Naive B cell (primary cell): ENCODE results near the gene ZNF318. TPM values are rescaled to one million over a fixed set of nuclear protein-coding genes. Genes with fewer than 3 reads are reported as not detected.
"Not testable (repeated sequence)": the region's sequence is repeated elsewhere in the genome, so short reads cannot be mapped to it uniquely, and the experiment has no call there.

Experiments
- ATAC-seq, 2 donors: fragments of 150-1000 bp; cut with Tn5 transposase; 2 replicates each; pipeline ENCODE4 v1.10.0; 2021; ENCODE audit warnings: low read depth in 2 of 2, mild to moderate bottlenecking in 2 of 2, moderate library complexity in 2 of 2
- DNase-seq: peaks from one replicate; pipeline ENCODE4 v3.0.0; 2022
- H3K27ac Mint-ChIP-seq, 6 donors: one replicate each; pipeline ENCODE4 v1.8.0; 2020 to 2022; ENCODE audit warnings: mild to moderate bottlenecking in 6 of 6, mixed read lengths in 6 of 6, moderate library complexity in 5 of 6, inconsistent platforms in 2 of 6
- H3K27me3 Mint-ChIP-seq, 3 donors: one replicate each; pipeline ENCODE4 v1.8.0; 2021 to 2022; ENCODE audit warnings: mixed read lengths in 3 of 3, mild to moderate bottlenecking in 1 of 3
- H3K36me3 Mint-ChIP-seq, 2 donors: one replicate each; pipeline ENCODE4 v1.8.0; 2020 to 2022; ENCODE audit warnings: mixed read lengths in 2 of 2, inconsistent platforms in 1 of 2, mild to moderate bottlenecking in 1 of 2
- H3K4me1 Mint-ChIP-seq, 3 donors: one replicate each; pipeline ENCODE4 v1.8.0; 2020 to 2022; ENCODE audit warnings: mixed read lengths in 3 of 3, inconsistent platforms in 1 of 3, mild to moderate bottlenecking in 1 of 3, moderate library complexity in 1 of 3
- H3K4me3 Mint-ChIP-seq, 8 donors: one replicate each; pipeline ENCODE4 v1.8.0; 2020 to 2022; ENCODE audit warnings: mild to moderate bottlenecking in 8 of 8, mixed read lengths in 8 of 8, moderate library complexity in 8 of 8, inconsistent platforms in 2 of 8
- H3K9me3 Mint-ChIP-seq, 7 donors: one replicate each; pipeline ENCODE4 v1.8.0; 2020 to 2022; ENCODE audit warnings: mixed read lengths in 7 of 7, mild to moderate bottlenecking in 5 of 7, inconsistent platforms in 2 of 7, moderate library complexity in 1 of 7
- polyA plus RNA-seq, 6 donors: library from polyadenylated mRNA; unstranded; fragments of 300-500 nt; fragmentation: Illumina TruSeq; gene quantifications; one replicate each; pipeline ENCODE4 v1.2.3, GENCODE V29; 2021; ENCODE audit warnings: low read depth in 6 of 6

ZNF318 gene
- 100 to 1,000 TPM in 1 of 6 donors, 10 to 100 TPM in 5; 25.2 to 105 (median 43.4) TPM for polyA plus RNA-seq

- Mint-ChIP-seq H3K27ac (peak within 1 kb of the TSS; percentile 71 to 99 (median 98)), H3K9me3 (no peaks in the 10 kb centered on the region), H3K27me3 (no peaks in the 10 kb centered on the region), H3K36me3 (peaks cover 8 to 12% of the 10 kb centered on the region in 2 donors), H3K4me3 (peak within 1 kb of the TSS; percentile 69 to 99 (median 93)), H3K4me1 (peaks cover 56 to 80% (median 72%) of the 10 kb centered on the region in 3 donors)
- ATAC-seq: peak; percentile 82 to 84
- peak; percentile 94 for DNase-seq
Observed at GRCh38 chr6:43369174-43370002, at the start of gene ZNF318. Gene ZNF318, minus strand, starts transcription at chr6:43369647. Its CDS starts 282 bp downstream, at chr6:43369365.

- Mint-ChIP-seq H3K9me3 (peaks cover 0 to 10% (median 3%) of the 10 kb centered on the region in 7 donors), H3K4me3 (no peak overlapping the region), H3K36me3 (no peaks in the 10 kb centered on the region), H3K27me3 (peaks cover 0 to 31% (median 15%) of the 10 kb centered on the region in 3 donors), H3K4me1 (peaks cover 0 to 3% (median 0%) of the 10 kb centered on the region in 3 donors), H3K27ac (no peak overlapping the region)
- no peak for DNase-seq
- ATAC-seq: no peak
Observed at GRCh38 chr6:43416935-43417334, 47.5 kb upstream of the ZNF318 start.

- Mint-ChIP-seq H3K9me3 (peaks cover 0 to 10% (median 3%) of the 10 kb centered on the region in 7 donors), H3K27me3 (peaks cover 0 to 31% (median 15%) of the 10 kb centered on the region in 3 donors)
- not testable (repeated sequence) for ATAC-seq, H3K27ac Mint-ChIP-seq, DNase-seq, H3K36me3 Mint-ChIP-seq, H3K4me3 Mint-ChIP-seq, H3K4me1 Mint-ChIP-seq
Observed at GRCh38 chr6:43415275-43415674, 45.8 kb upstream of the ZNF318 start.

- peaks cover 0 to 7% (median 0%) of the 10 kb centered on the region in 7 donors for H3K9me3 Mint-ChIP-seq
- H3K4me3 Mint-ChIP-seq: no peak overlapping the region
- no peak for ATAC-seq
Observed at GRCh38 chr6:43413002-43413401, 43.6 kb upstream of the ZNF318 start.

GRCh38 chr6:43412541-43412940 lies 43.1 kb upstream of the ZNF318 start:
- peaks cover 0 to 3% of the 10 kb centered on the region in 2 donors for H3K36me3 Mint-ChIP-seq
- peaks cover 6 to 45% (median 18%) of the 10 kb centered on the region in 3 donors for H3K27me3 Mint-ChIP-seq
- no peaks in the 10 kb centered on the region for H3K4me1 Mint-ChIP-seq
- H3K9me3 Mint-ChIP-seq: peaks cover 0 to 7% (median 0%) of the 10 kb centered on the region in 7 donors
- no peak overlapping the region for H3K4me3 Mint-ChIP-seq
- H3K27ac Mint-ChIP-seq: no peak overlapping the region
- no peak for ATAC-seq
- DNase-seq: no peak

More at GRCh38 chr6:43413002-43413401, 43.6 kb upstream of the ZNF318 start:
- peaks cover 5 to 44% (median 18%) of the 10 kb centered on the region in 3 donors for H3K27me3 Mint-ChIP-seq
- H3K36me3 Mint-ChIP-seq: no peaks in the 10 kb centered on the region
- H3K4me1 Mint-ChIP-seq: peaks cover 0 to 2% (median 0%) of the 10 kb centered on the region in 3 donors
- DNase-seq: no peak
- no peak overlapping the region for H3K27ac Mint-ChIP-seq

GRCh38 chr6:43410776-43411175 lies 41.3 kb upstream of the ZNF318 start:
- not testable (repeated sequence) for ATAC-seq, DNase-seq, H3K9me3 Mint-ChIP-seq, H3K36me3 Mint-ChIP-seq, H3K27ac Mint-ChIP-seq, H3K4me3 Mint-ChIP-seq, H3K4me1 Mint-ChIP-seq
- peaks cover 16 to 47% (median 27%) of the 10 kb centered on the region in 3 donors for H3K27me3 Mint-ChIP-seq

- DNase-seq (no peak), ATAC-seq (no peak)
- H3K4me3 Mint-ChIP-seq: no peak overlapping the region
- peaks cover 0 to 5% (median 0%) of the 10 kb centered on the region in 7 donors for H3K9me3 Mint-ChIP-seq
- H3K27ac Mint-ChIP-seq: no peak overlapping the region
- H3K27me3 Mint-ChIP-seq: peaks cover 36 to 55% (median 51%) of the 10 kb centered on the region in 3 donors
- no peaks in the 10 kb centered on the region for H3K4me1 Mint-ChIP-seq
- H3K36me3 Mint-ChIP-seq: peaks cover 0 to 9% of the 10 kb centered on the region in 2 donors
Observed at GRCh38 chr6:43408259-43408658, 38.8 kb upstream of the ZNF318 start.

- DNase-seq: no peak
- Mint-ChIP-seq H3K9me3 (no peaks in the 10 kb centered on the region), H3K27ac (no peak overlapping the region)
Observed at GRCh38 chr6:43407296-43407695, 37.8 kb upstream of the ZNF318 start.

GRCh38 chr6:43405354-43405753 lies 35.9 kb upstream of the ZNF318 start:
- no peak for DNase-seq
- Mint-ChIP-seq H3K9me3 (no peaks in the 10 kb centered on the region), H3K4me3 (no peak overlapping the region), H3K27me3 (peaks cover 39 to 65% (median 51%) of the 10 kb centered on the region in 3 donors), H3K27ac (peak overlapping the region in 2 of 6 donors; percentile 56 to 82), H3K4me1 (peaks cover 0 to 7% (median 0%) of the 10 kb centered on the region in 3 donors), H3K36me3 (peaks cover 0 to 9% of the 10 kb centered on the region in 2 donors)
- ATAC-seq: no peak

More at GRCh38 chr6:43407296-43407695, 37.8 kb upstream of the ZNF318 start:
- Mint-ChIP-seq H3K27me3 (peaks cover 39 to 54% (median 51%) of the 10 kb centered on the region in 3 donors), H3K4me3 (no peak overlapping the region), H3K36me3 (peaks cover 0 to 9% of the 10 kb centered on the region in 2 donors), H3K4me1 (no peaks in the 10 kb centered on the region)
- no peak for ATAC-seq

- no peak for ATAC-seq
- H3K27ac Mint-ChIP-seq: no peak overlapping the region
- no peak for DNase-seq
- no peaks in the 10 kb centered on the region for H3K9me3 Mint-ChIP-seq
- peaks cover 0 to 7% (median 2%) of the 10 kb centered on the region in 3 donors for H3K4me1 Mint-ChIP-seq
- H3K36me3 Mint-ChIP-seq: peaks cover 0 to 9% of the 10 kb centered on the region in 2 donors
- no peak overlapping the region for H3K4me3 Mint-ChIP-seq
- peaks cover 33 to 50% (median 43%) of the 10 kb centered on the region in 3 donors for H3K27me3 Mint-ChIP-seq
Observed at GRCh38 chr6:43402820-43403219, 33.4 kb upstream of the ZNF318 start.

- Mint-ChIP-seq H3K36me3 (no peaks in the 10 kb centered on the region), H3K9me3 (no peaks in the 10 kb centered on the region), H3K27me3 (peaks cover 28 to 43% (median 33%) of the 10 kb centered on the region in 3 donors), H3K27ac (no peak overlapping the region), H3K4me1 (peaks cover 0 to 8% (median 3%) of the 10 kb centered on the region in 3 donors), H3K4me3 (no peak overlapping the region)
- ATAC-seq (no peak), DNase-seq (no peak)
Observed at GRCh38 chr6:43401730-43402129, 32.3 kb upstream of the ZNF318 start.

- ATAC-seq (no peak), DNase-seq (no peak)
- Mint-ChIP-seq H3K9me3 (no peaks in the 10 kb centered on the region), H3K4me1 (peaks cover 0 to 12% (median 5%) of the 10 kb centered on the region in 3 donors), H3K27ac (no peak overlapping the region), H3K27me3 (peaks cover 17 to 28% (median 17%) of the 10 kb centered on the region in 3 donors), H3K36me3 (no peaks in the 10 kb centered on the region), H3K4me3 (no peak overlapping the region)
Observed at GRCh38 chr6:43399932-43400487, 30.6 kb upstream of the ZNF318 start.

- H3K36me3 Mint-ChIP-seq: no peaks in the 10 kb centered on the region
- peaks cover 4 to 22% (median 17%) of the 10 kb centered on the region in 3 donors for H3K27me3 Mint-ChIP-seq
- ATAC-seq: no peak
- H3K4me1 Mint-ChIP-seq: peaks cover 18 to 42% (median 29%) of the 10 kb centered on the region in 3 donors
- peak overlapping the region in 2 of 6 donors; percentile 58 to 69 for H3K27ac Mint-ChIP-seq
- H3K9me3 Mint-ChIP-seq: no peaks in the 10 kb centered on the region
- no peak overlapping the region for H3K4me3 Mint-ChIP-seq
- DNase-seq: no peak
Observed at GRCh38 chr6:43396408-43397149, 27.1 kb upstream of the ZNF318 start.
